GM12892 (cell line): ENCODE results near the gene RHEB.

Experiments
- POLR2A ChIP-seq: IDR thresholded peaks from 2 replicates; pipeline ENCODE4 v1.6.1; 2011; ENCODE audit warnings: low read depth, low read length, control low read depth
- POLR2AphosphoS5 ChIP-seq: IDR thresholded peaks from 2 replicates; pipeline ENCODE4 v1.6.1; 2011; ENCODE audit warnings: low read depth, low read length, control low read depth

GRCh38 chr7:151455690-151456089 is 64.0 kb downstream of the RHEB start:
- TF ChIP-seq POLR2AphosphoS5 (no peak), POLR2A (no peak)
